ENCODE results near the gene RBFOX2. TPM values are rescaled to one million over a fixed set of nuclear protein-coding genes. Genes with fewer than 3 reads are reported as not detected.

The RBFOX2 gene
- total RNA-seq, 1 donor from 2014 or later, result 84.4 TPM

Other genes with a start within 250 kb of the RBFOX2 start
- 31.7 TPM for gene APOL3, start 131.9 kb upstream of the RBFOX2 start, total RNA-seq
- 6.9 TPM for gene APOL4, start 173.0 kb upstream of the RBFOX2 start, total RNA-seq
- 67.0 TPM for gene APOL2, start 210.7 kb upstream of the RBFOX2 start, total RNA-seq
- gene APOL1, start 224.3 kb upstream of the RBFOX2 start, total RNA-seq, result 22.1 TPM